Thyroid gland (tissue), 4 donors: ENCODE data around the gene EEF2.

ENCODE experiments used
- CTCF ChIP-seq, 6 experiments: fragments of 200-600 bp in 3 of 6; fragments of 450-650 bp in 3 of 6; sonication (generic) in 3 of 6; IDR thresholded peaks; one replicate each; pipeline ENCODE4 v1.5.1; 2016 to 2019; ENCODE audit warnings: antibody characterized with exemption in 6 of 6, mild to moderate bottlenecking in 2 of 6, inconsistent platforms in 1 of 6, moderate library complexity in 1 of 6
- POLR2A ChIP-seq, 2 donors: fragments of 450-650 bp; IDR thresholded peaks; one replicate each; pipeline ENCODE4 v1.6.1; 2017; ENCODE audit warnings: antibody characterized with exemption in 2 of 2, mild to moderate bottlenecking in 2 of 2, moderate library complexity in 1 of 2

DNA sequence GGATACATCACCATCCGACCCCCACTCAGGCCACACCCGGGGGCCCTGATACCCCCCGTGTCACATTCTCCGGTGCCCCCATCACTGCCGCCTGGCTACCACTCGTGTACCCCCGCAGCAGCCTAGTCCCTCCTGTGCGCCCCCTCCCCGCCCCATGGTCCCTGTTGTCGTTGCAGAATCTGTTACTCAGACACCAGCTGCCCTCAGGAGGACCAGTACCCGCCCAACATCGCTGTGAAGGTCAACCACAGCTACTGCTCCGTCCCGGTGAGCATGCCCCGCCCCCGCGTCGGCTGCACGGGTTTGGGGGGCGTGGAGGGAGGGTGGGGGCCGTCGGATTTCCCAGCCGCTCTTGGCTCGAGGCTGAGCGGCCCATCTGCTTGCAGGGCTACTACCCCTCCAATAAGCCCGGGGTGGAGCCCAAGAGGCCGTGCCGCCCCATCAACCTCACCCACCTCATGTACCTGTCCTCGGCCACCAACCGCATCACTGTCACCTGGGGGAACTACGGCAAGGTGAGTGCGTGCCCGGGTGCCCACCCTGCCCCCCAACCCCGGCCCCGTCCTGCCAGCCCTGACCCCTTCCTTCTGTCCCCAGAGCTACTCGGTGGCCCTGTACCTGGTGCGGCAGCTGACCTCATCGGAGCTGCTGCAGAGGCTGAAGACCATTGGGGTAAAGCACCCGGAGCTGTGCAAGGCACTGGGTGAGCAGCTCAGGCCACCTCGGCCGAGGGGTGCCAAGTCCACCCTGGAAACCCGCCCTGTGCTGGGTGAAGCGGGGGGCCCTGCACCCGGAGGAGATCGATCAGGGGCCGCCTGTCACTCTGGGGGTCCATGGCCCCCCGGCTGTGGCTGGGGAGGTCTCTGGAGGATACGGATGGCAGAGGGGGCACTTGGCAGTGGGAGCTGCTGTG is 43.3 kb upstream of the EEF2 start:
- TF ChIP-seq CTCF (IDR thresholded peaks at IDR 0.05) (no peak), POLR2A (IDR thresholded peaks at IDR 0.05) (no peak)
